SU-DHL-6 (cell line): ENCODE data around the gene FCGR3A.
"Not testable (repeated sequence)": the region's sequence is repeated elsewhere in the genome, so short reads cannot be mapped to it uniquely, and the experiment has no call there.

Experiments used
- H2AFZ ChIP-seq: fragments of 200-600 bp; sonication (generic); 2 replicates; pipeline ENCODE4 v1.6.1; 2014; ENCODE audit warnings: low read depth, mild to moderate bottlenecking, moderate library complexity, mixed read lengths, antibody characterized with exemption, low read length; ENCODE audit not compliant: severe bottlenecking
- H3F3A ChIP-seq: fragments of 200-600 bp; shearing (Covaris generic); 2 replicates; pipeline ENCODE4 v1.6.0; 2016; ENCODE audit warnings: antibody characterized with exemption, mild to moderate bottlenecking; ENCODE audit not compliant: insufficient read depth
- H3K27ac ChIP-seq: fragments of 200-600 bp; sonication (generic); 2 replicates; pipeline ENCODE4 v1.5.1; 2016; ENCODE audit warnings: low read depth, mild to moderate bottlenecking, low read length, moderate library complexity, mixed read lengths
- H3K27me3 ChIP-seq: fragments of 200-600 bp; sonication (generic), shearing (Covaris generic); 2 replicates; pipeline ENCODE4 v1.6.0; 2014; ENCODE audit warnings: mild to moderate bottlenecking, low read length
- H3K36me3 ChIP-seq: fragments of 200-600 bp; sonication (generic); 2 replicates; pipeline ENCODE4 v1.6.1; 2014; ENCODE audit warnings: mild to moderate bottlenecking, low read length, mixed read lengths
- H3K4me2 ChIP-seq: fragments of 300-600, 200-600 bp; shearing (Covaris generic), sonication (generic); 2 replicates; pipeline ENCODE4 v1.6.0; 2014; ENCODE audit warnings: low read length, low read depth, mild to moderate bottlenecking; ENCODE audit not compliant: poor library complexity, severe bottlenecking
- H3K4me3 ChIP-seq: fragments of 200-600 bp; sonication (generic); 2 replicates; pipeline ENCODE4 v1.5.1; 2014; ENCODE audit warnings: antibody characterized with exemption, low read length, mild to moderate bottlenecking, mixed read lengths; ENCODE audit not compliant: insufficient read depth, poor library complexity, severe bottlenecking
- H3K79me2 ChIP-seq: fragments of 200-600 bp; sonication (generic); 2 replicates; pipeline ENCODE4 v1.6.1; 2014; ENCODE audit warnings: mild to moderate bottlenecking, low read length, moderate library complexity; ENCODE audit not compliant: insufficient read depth
- H3K9ac ChIP-seq: fragments of 200-600 bp; sonication (generic); 2 replicates; pipeline ENCODE4 v1.7.0; 2014; ENCODE audit warnings: mild to moderate bottlenecking, low read length
- H3K9me2 ChIP-seq: fragments of 200-600 bp; sonication (generic); replicated peaks from 2 replicates; pipeline ENCODE4 v1.6.1; 2014; ENCODE audit warnings: low read length; ENCODE audit not compliant: insufficient read depth
- H3K9me3 ChIP-seq: fragments of 200-600 bp; sonication (generic); 2 replicates; pipeline ENCODE4 v1.6.1; 2014; ENCODE audit warnings: low read length, mixed read lengths; ENCODE audit not compliant: insufficient read depth
- H4K20me1 ChIP-seq: fragments of 200-600 bp; sonication (generic); 2 replicates; pipeline ENCODE4 v1.6.1; 2014; ENCODE audit warnings: low read depth, mild to moderate bottlenecking, antibody characterized with exemption, low read length, moderate library complexity, mixed read lengths

FCGR3A gene

DNA sequence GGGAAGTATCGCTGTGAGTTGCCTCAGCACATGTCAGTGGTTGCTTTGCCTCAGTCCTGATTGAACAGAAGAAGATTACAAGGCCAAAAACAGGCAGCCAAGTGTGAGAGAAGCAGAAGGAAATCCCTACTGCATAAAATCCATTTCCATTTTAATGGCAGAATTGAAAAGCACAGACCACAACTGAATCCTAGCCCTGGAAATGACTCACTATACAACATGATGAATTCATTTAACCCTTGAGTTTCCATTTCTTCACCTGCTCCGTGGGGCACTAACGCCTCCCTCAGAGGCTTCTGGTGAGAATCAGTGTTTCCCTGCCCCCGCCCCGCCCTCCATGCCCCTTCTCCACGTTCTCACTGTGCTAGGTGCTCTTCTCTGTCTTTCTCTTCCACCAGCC lies 40.3 kb upstream of the FCGR3A start:
- not testable (repeated sequence) for H3F3A ChIP-seq, H3K9me2 ChIP-seq, H3K79me2 ChIP-seq, H3K27me3 ChIP-seq, H2AFZ ChIP-seq, H3K4me3 ChIP-seq, H3K36me3 ChIP-seq, H3K27ac ChIP-seq, H3K9me3 ChIP-seq, H3K9ac ChIP-seq, H3K4me2 ChIP-seq, H4K20me1 ChIP-seq

DNA sequence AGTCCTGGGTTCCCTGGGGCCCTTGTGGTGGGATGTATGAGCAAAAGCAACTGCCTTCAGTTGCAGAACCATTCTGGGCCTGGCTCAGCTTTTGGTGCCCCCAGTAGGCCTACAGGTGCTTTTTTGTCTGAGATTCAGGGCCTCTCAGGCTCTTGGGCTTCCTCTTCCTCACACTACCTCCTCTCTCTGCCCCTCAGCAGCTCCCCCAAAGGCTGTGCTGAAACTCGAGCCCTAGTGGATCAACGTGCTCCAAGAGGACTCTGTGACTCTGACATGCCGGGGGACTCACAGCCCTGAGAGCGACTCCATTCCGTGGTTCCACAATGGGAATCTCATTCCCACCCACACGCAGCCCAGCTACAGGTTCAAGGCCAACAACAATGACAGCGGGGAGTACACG lies 39.7 kb upstream of the FCGR3A start:
- H3F3A ChIP-seq, H3K36me3 ChIP-seq, H3K79me2 ChIP-seq, H2AFZ ChIP-seq, H3K9me2 ChIP-seq, H3K9me3 ChIP-seq, H4K20me1 ChIP-seq, H3K4me3 ChIP-seq, H3K4me2 ChIP-seq, H3K9ac ChIP-seq, H3K27ac ChIP-seq, H3K27me3 ChIP-seq: not testable (repeated sequence)

DNA sequence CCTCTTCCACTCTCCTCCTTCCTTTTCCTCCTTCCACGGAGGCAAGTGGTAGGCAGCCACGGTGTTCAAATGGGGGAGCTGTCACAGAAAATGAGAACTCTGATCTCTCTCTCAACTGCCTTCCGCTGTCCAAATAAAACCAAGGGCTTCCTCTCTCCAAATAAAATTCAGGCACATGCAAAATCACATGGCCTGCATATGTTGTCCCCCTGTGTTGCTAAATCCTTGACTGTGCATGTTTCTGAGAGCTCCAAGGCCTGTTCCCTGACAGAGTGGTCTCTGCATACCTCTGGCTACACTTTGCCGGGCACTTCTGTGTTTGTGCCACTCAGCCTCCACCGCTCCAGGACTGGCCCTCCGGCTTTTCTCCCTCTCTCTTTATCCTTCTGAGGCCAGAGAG lies 39.0 kb upstream of the FCGR3A start:
- H3K4me3 ChIP-seq, H3K36me3 ChIP-seq, H3K79me2 ChIP-seq, H3F3A ChIP-seq, H3K4me2 ChIP-seq, H3K9me2 ChIP-seq, H3K27ac ChIP-seq, H2AFZ ChIP-seq, H4K20me1 ChIP-seq, H3K9me3 ChIP-seq, H3K27me3 ChIP-seq, H3K9ac ChIP-seq: not testable (repeated sequence)

DNA sequence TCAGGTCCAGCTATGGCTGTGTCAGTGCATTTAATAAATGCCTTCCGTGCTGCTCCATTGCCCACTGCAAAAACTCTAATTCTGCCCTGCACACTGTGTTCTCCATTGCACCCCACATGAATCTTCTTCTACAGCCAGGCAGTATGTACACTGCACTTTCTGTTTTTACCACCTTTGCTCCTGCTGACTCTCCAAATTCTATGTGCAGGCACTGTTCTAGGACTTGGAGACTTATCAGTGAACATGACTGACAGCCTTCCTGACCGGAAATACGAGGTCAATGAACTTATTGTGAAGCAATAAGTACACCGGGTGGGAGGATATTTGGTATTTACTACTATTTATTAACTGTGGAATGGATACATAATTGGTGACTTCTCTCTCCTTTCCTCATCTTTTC lies 33.3 kb upstream of the FCGR3A start:
- not testable (repeated sequence) for H3K9me2 ChIP-seq, H3K9me3 ChIP-seq, H3K27me3 ChIP-seq, H3K27ac ChIP-seq, H2AFZ ChIP-seq, H4K20me1 ChIP-seq, H3K36me3 ChIP-seq, H3F3A ChIP-seq, H3K4me2 ChIP-seq, H3K9ac ChIP-seq, H3K79me2 ChIP-seq, H3K4me3 ChIP-seq

DNA sequence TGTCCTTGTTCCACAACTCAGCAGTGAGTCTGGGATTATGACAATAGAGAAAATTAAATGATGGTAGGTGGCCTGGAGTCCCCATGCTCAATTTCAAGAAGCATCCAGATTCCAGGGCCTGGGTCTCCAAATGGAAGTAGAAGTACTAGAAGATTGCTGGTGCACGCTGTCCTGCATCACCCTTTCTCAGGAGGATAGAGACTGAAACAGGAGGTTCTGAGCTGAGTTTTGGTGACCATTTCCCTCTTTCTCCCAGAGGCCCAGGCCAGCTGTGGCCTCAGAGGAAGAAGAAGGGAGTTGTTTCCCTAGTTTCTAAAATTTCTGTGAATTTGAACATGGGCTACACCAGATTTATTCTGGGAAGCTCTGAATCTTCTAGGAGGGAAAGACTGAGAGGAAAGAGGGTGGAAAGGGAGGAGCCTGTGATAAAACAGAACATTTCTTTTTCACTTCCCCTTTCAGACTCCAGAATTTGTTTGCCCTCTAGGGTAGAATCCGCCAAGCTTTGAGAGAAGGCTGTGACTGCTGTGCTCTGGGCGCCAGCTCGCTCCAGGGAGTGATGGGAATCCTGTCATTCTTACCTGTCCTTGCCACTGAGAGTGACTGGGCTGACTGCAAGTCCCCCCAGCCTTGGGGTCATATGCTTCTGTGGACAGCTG lies 31.4 kb upstream of the FCGR3A start:
- H3K4me2 ChIP-seq, H3K27me3 ChIP-seq, H3K4me3 ChIP-seq, H3K9ac ChIP-seq, H4K20me1 ChIP-seq, H3K9me2 ChIP-seq, H2AFZ ChIP-seq, H3K79me2 ChIP-seq, H3K36me3 ChIP-seq, H3F3A ChIP-seq, H3K9me3 ChIP-seq, H3K27ac ChIP-seq: not testable (repeated sequence)

DNA sequence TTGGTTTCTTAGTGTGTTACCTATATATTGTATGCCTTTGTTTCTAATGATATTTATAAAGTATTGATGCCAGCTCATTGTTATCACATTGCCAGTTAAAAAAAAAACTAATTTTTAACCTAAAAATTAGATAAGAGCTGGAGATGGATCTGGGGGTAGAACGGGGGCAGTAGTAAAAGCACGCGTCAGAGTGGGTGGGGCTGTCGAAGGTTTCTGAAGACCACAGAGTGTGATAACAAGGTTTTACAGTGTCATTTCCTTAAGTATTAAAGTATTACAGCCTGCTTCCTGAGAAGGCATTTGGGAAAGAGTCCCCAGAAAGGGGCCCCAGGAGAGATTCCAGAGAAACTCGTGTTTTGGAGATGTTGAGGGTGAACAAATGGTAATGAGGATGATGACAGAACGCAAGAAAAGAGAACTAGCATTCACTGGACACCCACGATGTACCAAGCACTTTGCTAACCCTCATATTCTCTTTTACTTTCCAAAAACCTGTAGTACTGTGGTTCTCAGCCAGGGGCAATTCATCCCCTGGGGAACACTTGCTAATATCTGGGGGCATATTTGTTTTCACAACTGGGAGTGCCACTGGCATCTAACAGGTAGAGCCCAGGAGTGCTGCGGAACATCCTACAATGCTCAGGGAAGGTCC lies 30.4 kb upstream of the FCGR3A start:
- H3K27ac ChIP-seq, H3K36me3 ChIP-seq, H3K9ac ChIP-seq, H4K20me1 ChIP-seq, H3K27me3 ChIP-seq, H2AFZ ChIP-seq, H3K4me3 ChIP-seq, H3K4me2 ChIP-seq, H3K9me3 ChIP-seq, H3K9me2 ChIP-seq, H3F3A ChIP-seq, H3K79me2 ChIP-seq: not testable (repeated sequence)

DNA sequence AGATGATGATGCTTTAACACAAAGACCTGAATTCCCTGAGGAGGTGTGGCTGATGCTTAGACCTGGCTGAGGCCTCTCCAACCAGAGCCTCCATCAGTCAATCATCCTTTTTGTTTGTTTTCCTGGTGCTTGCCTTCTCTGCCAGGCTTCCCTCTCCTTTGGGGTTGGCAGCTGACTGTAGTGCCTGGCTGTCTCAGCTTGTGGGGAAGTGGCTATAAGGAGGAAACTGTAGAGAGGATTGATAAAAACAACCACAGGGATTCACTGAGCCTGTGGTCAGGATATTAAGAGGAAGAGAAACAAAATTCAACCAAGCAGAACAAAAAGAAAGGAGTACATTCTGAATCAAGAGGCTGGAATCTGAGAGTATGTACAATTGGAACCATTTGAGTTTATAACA lies 27.1 kb upstream of the FCGR3A start:
- not testable (repeated sequence) for H3K9me3 ChIP-seq, H3K36me3 ChIP-seq, H3K79me2 ChIP-seq, H3K27me3 ChIP-seq, H4K20me1 ChIP-seq, H3K4me2 ChIP-seq, H3F3A ChIP-seq, H2AFZ ChIP-seq, H3K9me2 ChIP-seq, H3K4me3 ChIP-seq, H3K9ac ChIP-seq, H3K27ac ChIP-seq

DNA sequence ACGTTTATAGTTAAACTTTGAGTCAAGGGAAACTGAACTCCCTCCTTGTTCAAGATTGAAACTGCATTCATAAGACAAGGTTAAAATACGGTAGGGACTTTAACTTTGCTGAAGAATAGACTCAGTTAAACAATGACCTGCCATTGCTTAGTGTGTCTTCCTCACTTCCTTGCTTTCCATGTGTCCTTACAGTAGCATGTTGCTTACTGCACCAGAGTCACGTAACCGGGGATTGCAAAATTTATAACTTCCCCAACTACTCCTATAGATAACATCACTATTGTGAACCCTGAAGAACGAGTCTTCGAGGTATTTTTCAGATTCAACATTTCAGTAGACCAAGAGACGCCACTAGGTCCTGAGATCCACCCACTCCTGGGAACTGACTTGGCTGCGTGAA lies 22.1 kb upstream of the FCGR3A start:
- H3K4me2 ChIP-seq, H3K9me2 ChIP-seq, H3F3A ChIP-seq, H3K27me3 ChIP-seq, H4K20me1 ChIP-seq, H3K36me3 ChIP-seq, H2AFZ ChIP-seq, H3K4me3 ChIP-seq, H3K27ac ChIP-seq, H3K9me3 ChIP-seq, H3K9ac ChIP-seq, H3K79me2 ChIP-seq: not testable (repeated sequence)
